ENCODE results near the gene CEBPA. TPM values are rescaled to one million over a fixed set of nuclear protein-coding genes. Genes with fewer than 3 reads are reported as not detected.
"Not testable (repeated sequence)": the region's sequence is repeated elsewhere in the genome, so short reads cannot be mapped to it uniquely, and the experiment has no call there.

The CEBPA gene
- total RNA-seq, 1 experiment from 2014 or later: 4.3 TPM

GRCh38 chr19:33324628-33325027 lies 22.3 kb upstream of the CEBPA start:
- no peak for DNase-seq (ENCODE audit: low spot score)

DNA sequence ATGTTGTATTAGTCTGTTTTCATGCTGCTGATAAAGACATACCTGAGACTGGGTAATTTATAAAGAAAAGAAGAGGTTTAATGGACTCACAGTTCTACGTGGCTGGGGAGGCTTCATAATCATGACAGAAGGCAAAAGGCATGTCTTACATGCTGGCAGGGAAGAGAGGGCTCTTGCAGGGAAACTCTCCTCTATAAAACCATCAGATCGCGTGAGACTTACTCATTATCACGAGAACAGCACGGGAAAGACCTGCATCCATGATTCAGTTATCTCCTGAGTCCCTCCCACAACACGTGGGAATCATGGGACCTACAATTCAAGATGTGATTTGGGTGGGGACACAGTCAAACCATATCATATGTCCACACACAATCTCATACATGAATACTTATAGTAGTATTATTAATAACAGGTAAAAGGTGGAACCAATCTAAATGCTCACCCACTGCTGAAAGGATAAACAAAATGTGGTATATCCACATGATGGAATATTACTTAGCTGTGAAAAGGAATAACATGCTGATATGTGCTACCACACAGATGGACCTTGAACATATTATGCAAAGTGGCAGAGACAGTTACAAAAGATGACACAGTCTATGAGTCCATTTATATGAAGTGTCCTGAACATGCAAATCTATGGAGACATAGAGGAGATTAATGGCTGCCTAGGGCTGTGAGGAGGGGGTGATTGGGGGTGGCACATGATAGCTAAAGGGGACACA lies 20.9 kb upstream of the CEBPA start:
- DNase-seq (ENCODE audit: low spot score): no peak

- no peak for DNase-seq (ENCODE audit: low spot score)
Observed at GRCh38 chr19:33320636-33321035, 18.3 kb upstream of the CEBPA start.

DNA sequence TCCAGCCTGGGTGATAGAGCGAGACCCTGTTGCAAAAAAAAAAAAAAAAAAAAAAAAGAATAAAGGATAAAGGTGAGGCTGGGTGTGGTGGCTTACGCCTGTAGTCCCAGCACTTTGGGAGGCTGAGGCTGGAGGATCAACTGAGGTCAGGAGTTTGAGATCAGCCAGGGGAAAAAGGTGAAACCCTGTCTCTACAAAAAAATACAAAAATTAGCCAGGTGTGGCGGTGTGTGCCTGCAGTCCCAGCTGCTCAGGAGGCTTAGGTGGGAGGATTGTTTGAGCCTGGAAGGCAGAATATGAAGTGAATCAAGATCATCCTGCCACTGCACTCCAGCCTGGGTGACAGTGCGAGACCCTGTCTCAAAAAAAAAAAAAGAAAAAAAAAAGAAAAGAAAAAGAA lies 15.7 kb upstream of the CEBPA start:
- DNase-seq (ENCODE audit: low spot score): not testable (repeated sequence)

DNA sequence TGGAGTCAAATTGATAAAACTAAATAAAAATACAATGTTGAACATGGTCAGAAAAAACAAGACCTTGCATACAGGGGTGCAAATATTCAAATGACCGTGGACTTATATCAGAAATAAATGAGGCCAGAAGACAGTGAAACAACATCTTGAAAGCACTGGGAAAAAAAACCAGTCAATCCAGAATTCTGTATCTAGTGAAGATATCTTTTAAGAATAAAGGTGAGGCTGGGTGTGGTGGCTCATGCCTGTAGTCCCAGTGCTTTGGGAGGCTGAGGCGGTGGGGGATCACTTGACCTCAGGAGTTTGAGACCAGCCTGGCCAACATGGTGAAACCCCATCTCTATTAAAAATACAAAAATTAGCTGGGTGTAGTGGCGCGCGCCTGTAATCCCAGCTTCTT lies 15.2 kb upstream of the CEBPA start:
- no peak for DNase-seq (ENCODE audit: low spot score)

- no peak for DNase-seq (ENCODE audit: low spot score)
Observed at GRCh38 chr19:33316541-33317264, 14.4 kb upstream of the CEBPA start.

GRCh38 chr19:33312808-33313207 lies 10.5 kb upstream of the CEBPA start:
- not testable (repeated sequence) for DNase-seq (ENCODE audit: low spot score)

GRCh38 chr19:33312065-33312464 lies 9.7 kb upstream of the CEBPA start:
- no peak for DNase-seq (ENCODE audit: low spot score)

DNA sequence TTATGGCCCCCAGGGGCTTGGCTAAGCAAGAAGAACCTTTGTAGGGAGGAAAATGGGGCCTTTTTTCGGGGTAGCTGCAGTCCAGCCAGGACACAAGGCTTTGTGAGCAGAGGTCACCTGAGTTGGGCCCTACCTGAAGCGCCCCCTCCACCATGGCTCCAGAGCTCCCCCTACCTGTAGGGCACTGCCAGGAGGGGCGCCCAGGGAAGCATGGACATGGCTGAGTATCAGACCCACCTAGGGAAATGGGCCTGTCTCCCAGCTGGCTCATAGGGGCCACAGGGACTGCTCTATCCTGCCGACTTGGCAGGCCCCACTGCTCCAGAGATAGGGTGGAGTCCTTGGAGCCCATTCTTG lies 9.0 kb upstream of the CEBPA start:
- no peak for DNase-seq (ENCODE audit: low spot score)

GRCh38 chr19:33310606-33311325 lies 8.4 kb upstream of the CEBPA start:
- no peak for DNase-seq (ENCODE audit: low spot score)

DNA sequence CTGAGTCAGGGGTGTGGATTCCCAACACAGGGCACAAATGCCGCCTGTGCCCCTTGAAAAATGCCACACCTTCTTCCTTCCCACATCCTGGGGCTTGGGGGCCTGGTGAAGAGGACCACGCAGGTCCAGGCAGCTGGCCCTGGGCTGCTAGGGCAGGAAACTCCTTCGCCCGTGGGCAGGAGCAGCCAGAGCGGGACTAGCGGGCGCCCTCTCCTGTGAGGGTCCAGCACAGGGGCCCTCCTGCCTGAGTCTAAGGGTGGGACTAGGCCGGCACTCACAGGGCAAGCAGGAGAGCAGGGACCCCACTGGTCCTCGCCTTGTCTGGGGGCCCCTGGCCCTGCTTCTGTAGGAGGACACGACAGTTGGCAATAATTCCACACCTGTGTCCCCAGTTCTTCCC lies 7.5 kb upstream of the CEBPA start:
- no peak for DNase-seq (ENCODE audit: low spot score)

DNA sequence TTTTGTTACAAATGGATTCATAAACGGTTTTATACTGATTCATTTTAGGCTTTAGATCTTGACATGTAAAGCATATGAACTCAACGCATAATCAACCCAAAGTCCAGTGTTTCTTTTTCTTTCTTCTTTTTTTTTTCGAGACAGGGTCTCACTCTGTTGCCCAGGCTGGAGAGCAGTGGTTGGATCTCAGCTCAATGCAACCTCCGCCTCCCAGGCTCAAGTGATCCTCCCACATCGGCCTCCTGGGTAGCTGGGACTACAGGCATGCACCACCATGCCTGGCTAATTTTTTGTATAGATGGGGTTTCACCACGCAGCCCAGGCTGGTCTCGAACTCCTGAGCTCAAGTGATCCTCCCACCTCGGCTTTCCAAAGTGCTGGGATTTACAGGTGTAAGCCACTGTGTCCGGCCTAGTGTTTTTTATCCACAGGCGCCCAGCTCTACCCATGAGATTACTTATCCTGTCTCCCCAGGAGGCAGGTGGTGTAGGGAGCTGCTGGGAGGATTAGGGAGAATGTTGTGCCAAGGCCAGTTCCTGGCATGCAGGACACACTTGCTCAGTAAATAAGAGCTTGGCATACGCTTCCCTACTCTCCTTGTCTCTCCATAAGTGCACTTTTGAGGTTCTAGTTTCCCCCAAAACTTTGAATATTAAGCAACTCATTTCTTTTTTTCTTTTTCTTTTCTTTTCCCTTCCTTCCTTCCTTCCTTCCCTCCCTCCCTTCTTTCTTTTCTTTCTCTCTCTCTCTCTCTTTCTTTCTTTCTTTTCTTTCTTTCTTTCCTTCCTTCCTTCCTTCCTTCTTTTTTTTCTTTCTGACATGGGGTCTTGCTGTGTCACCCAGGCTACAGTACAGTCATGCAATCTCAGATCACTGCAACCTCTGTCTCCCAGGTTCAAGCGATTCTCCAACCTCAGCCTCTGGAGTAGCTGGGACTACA lies 4.8 kb upstream of the CEBPA start:
- no peak for DNase-seq (ENCODE audit: low spot score)

GRCh38 chr19:33306191-33306590 lies 3.9 kb upstream of the CEBPA start:
- no peak for DNase-seq (ENCODE audit: low spot score)

- no peak for DNase-seq (ENCODE audit: low spot score)
Observed at GRCh38 chr19:33304760-33305647, 2.7 kb upstream of the CEBPA start.

GRCh38 chr19:33304371-33304759 lies 2.0 kb upstream of the CEBPA start:
- DNase-seq (ENCODE audit: low spot score): no peak

GRCh38 chr19:33303791-33304345 lies 1.5 kb upstream of the CEBPA start:
- no peak for DNase-seq (ENCODE audit: low spot score)

- no peak for DNase-seq (ENCODE audit: low spot score)
Observed at GRCh38 chr19:33302974-33303790, 848 bp upstream of the CEBPA start.

DNA sequence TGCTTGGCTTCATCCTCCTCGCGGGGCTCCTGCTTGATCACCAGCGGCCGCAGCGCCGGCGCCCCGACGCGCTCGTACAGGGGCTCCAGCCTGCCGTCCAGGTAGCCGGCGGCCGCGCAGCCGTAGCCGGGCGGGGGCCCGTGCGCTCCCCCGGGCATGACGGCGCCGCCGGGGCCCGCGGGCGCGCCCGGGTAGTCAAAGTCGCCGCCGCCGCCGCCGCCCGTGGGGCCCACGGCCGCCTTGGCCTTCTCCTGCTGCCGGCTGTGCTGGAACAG lies 497 bp downstream of the CEBPA start:
- no peak for DNase-seq (ENCODE audit: low spot score)

DNA sequence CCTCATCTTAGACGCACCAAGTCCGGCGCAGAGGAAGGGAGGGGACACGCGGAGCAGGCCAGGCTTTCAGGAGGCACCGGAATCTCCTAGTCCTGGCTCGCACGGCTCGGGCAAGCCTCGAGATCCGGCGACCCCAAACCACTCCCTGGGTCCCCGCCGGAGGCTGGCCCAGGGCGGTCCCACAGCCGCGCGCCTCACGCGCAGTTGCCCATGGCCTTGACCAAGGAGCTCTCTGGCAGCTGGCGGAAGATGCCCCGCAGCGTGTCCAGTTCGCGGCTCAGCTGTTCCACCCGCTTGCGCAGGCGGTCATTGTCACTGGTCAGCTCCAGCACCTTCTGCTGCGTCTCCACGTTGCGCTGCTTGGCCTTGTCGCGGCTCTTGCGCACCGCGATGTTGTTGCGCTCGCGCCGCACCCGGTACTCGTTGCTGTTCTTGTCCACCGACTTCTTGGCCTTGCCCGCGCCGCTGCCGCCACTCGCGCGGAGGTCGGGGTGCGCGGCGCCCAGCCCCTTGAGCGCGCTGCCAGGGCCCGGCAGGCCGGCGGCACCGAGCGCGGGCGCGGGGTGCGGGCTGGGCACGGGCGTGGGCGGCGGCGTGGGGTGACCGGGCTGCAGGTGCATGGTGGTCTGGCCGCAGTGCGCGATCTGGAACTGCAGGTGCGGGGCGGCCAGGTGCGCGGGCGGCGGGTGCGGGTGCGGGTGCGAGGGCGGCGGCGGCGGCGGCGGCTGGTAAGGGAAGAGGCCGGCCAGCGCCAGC lies 1.0 kb downstream of the CEBPA start:
- no peak for DNase-seq (ENCODE audit: low spot score)

Measured in A172 (cell line).